Ovary (tissue), 9 donors: ENCODE data around the gene ACP7. TPM values are rescaled to one million over a fixed set of nuclear protein-coding genes. Genes with fewer than 3 reads are reported as not detected.

Experiments
- DNase-seq, 5 donors: peaks; one replicate each; pipeline ENCODE4 v3.0.0-alpha.2; 2019 to 2020
- H3K27ac ChIP-seq, 2 donors: fragments of 200-600 bp; one replicate each; pipeline versions ENCODE4 v1.5.1 to v1.8.0; 2019 to 2022
- H3K27me3 ChIP-seq: fragments of 200-600 bp; one replicate; pipeline ENCODE4 v1.8.0; 2022
- H3K36me3 ChIP-seq: fragments of 200-600 bp; sonication (generic); one replicate; pipeline ENCODE4 v1.5.1; 2019
- H3K4me1 ChIP-seq: one replicate; pipeline ENCODE4 v1.8.1; 2013; ENCODE audit warnings: mild to moderate bottlenecking, moderate library complexity; ENCODE audit not compliant: insufficient read depth
- H3K4me3 ChIP-seq: fragments of 200-600 bp; sonication (generic); one replicate; pipeline ENCODE4 v1.5.1; 2017
- H3K9me3 ChIP-seq, 2 donors: fragments of 200-600 bp in 1 of 2; sonication (generic) in 1 of 2; one replicate each; pipeline versions ENCODE4 v1.5.1 to v1.8.1; 2013 to 2019; ENCODE audit warnings: mild to moderate bottlenecking in 1 of 2, moderate library complexity in 1 of 2
- CTCF ChIP-seq, 3 donors: fragments of 450-650 bp in 2 of 3; fragments of 200-600 bp in 1 of 3; IDR thresholded peaks; one replicate each; pipeline versions ENCODE4 v1.5.1 to v1.8.0; 2016 to 2022; ENCODE audit warnings: antibody characterized with exemption in 3 of 3, mild to moderate bottlenecking in 1 of 3
- EP300 ChIP-seq: sonication (generic); formaldehyde crosslinking; IDR thresholded peaks from one replicate; pipeline ENCODE4 v1.6.1; 2017; ENCODE audit warnings: antibody characterized with exemption
- POLR2A ChIP-seq: fragments of 450-650 bp; IDR thresholded peaks from one replicate; pipeline ENCODE4 v1.6.1; 2017; ENCODE audit warnings: antibody characterized with exemption, mild to moderate bottlenecking, moderate library complexity
- WGBS, 3 donors: extraction: QIAGEN DNeasy Blood & Tissue Kit in 1 of 3; methylation state at CpG; one replicate each; pipeline versions ENCODE4 v1.1.5 to v1.1.7; 2013 to 2017; 5-methylcytosine and 5-hydroxymethylcytosine counted together
- intact Hi-C, 4 donors: fragments of 100-400 bp; cut with DNase I; formaldehyde crosslinking; loops; one replicate each; pipeline versions ENCODE4 v1.11.0 to v1.15.1; 2022 to 2023
- polyA plus RNA-seq, 2 donors: library from polyadenylated mRNA; stranded (reverse); fragments of 200-250 nt in 1 of 2; fragments of 350-450 nt in 1 of 2; fragmentation: Illumina TruSeq in 1 of 2; extraction: RNeasy Lipid Tissue Mini Kit (QIAGEN cat#74804) in 1 of 2; gene quantifications; one replicate each; pipeline ENCODE4 v1.2.3, GENCODE V29; 2013 to 2014
- total RNA-seq, 7 donors: library from RNA; depleted of rRNA in 2 of 7; stranded (reverse); fragments of >200 nt in 2 of 7; fragmentation: NEBNext Ultra II Directional in 3 of 7; extraction: Animal tissue kit (Norgen Biotek cat#: 25700) in 3 of 7; gene quantifications; one replicate each; pipeline versions ENCODE4 v1.1.0 to v1.2.4, GENCODE V29; 2016 to 2023
- donor health status: DM: no; HTN: no; CAD: no; lungs with moderate emphysema.
- donor health status: DM: no; HTN: no; CAD: no.
- donor health status: Bipolar disorder and iron deficiency.
- donor health status: DM: yes; HTN: yes; CAD: no.
- donor health status: DM: no; HTN: no; CAD: no.
- donor health status: DM: yes; HTN: yes; CAD: no.

The ACP7 gene
- total and polyA plus RNA-seq, 9 donors: not detected

GRCh38 chr19:39119830-39120229, 35.7 kb downstream of the ACP7 start:
- intact Hi-C loops: loop anchor here in 3 of 4 donors (5.0 to 10.0 kb wide), 3 partner anchors 67 to 415 kb away; partner anchors contain the start of gene EID2B (in 1 of the 3)
- no peak overlapping the region for H3K27ac ChIP-seq
- no peak for DNase-seq
- H3K4me1 ChIP-seq: no peaks in the 10 kb centered on the region
- no peaks in the 10 kb centered on the region for H3K36me3 ChIP-seq
- no peaks in the 10 kb centered on the region for H3K27me3 ChIP-seq
- no peaks in the 10 kb centered on the region for H3K9me3 ChIP-seq
- TF ChIP-seq CTCF (IDR thresholded peaks at IDR 0.05) (no peak), EP300 (no peak), POLR2A (no peak)
- 44 to 59% (median 53%) methylated on average over 1 of the region's 1 CpG for WGBS, 3 donors
- H3K4me3 ChIP-seq: no peak overlapping the region

- 75 to 77% (median 77%) methylated on average over 18 of the region's 18 CpGs for WGBS, 3 donors
- no peak for DNase-seq
- no peak overlapping the region for H3K4me3 ChIP-seq
- H3K9me3 ChIP-seq: no peaks in the 10 kb centered on the region
- no peak for TF ChIP-seq CTCF (IDR thresholded peaks at IDR 0.05)
- H3K27me3 ChIP-seq: no peaks in the 10 kb centered on the region
- no peaks in the 10 kb centered on the region for H3K36me3 ChIP-seq
- peaks cover 2% of the 10 kb centered on the region for H3K4me1 ChIP-seq
- intact Hi-C loops: loop anchor here in 2 of 4 donors (2.0 to 5.0 kb wide), 3 partner anchors 64 to 206 kb away; no protein-coding TSS in a partner anchor
- no peak overlapping the region for H3K27ac ChIP-seq
Measured at GRCh38 chr19:39122934-39123731, 39.0 kb downstream of the ACP7 start.

- Histone ChIP-seq H3K27ac (no peak overlapping the region), H3K27me3 (no peaks in the 10 kb centered on the region)
Measured at GRCh38 chr19:39124136-39124764, 40.1 kb downstream of the ACP7 start.

GRCh38 chr19:39125199-39125553, 41.0 kb downstream of the ACP7 start:
- H3K27me3 ChIP-seq: no peaks in the 10 kb centered on the region
- H3K36me3 ChIP-seq: no peaks in the 10 kb centered on the region
- no peaks in the 10 kb centered on the region for H3K9me3 ChIP-seq
- H3K4me1 ChIP-seq: peaks cover 5% of the 10 kb centered on the region
- no peak for TF ChIP-seq CTCF (IDR thresholded peaks at IDR 0.05)
- TF ChIP-seq POLR2A: no peak
- TF ChIP-seq EP300: peak; percentile 23
- H3K4me3 ChIP-seq: peak overlapping the region; percentile 86
- peak overlapping the region in 1 of 2 donors; percentile 56 for H3K27ac ChIP-seq
- no peak for DNase-seq
- 30 to 32% (median 32%) methylated on average over 7 of the region's 7 CpGs for WGBS, 3 donors
- intact Hi-C loops: loop anchor here in 1 of 4 donors (5.0 kb wide), 1 partner anchor 217 kb away; the partner anchor contains the start of gene SAMD4B

More at GRCh38 chr19:39124136-39124764, 40.1 kb downstream of the ACP7 start:
- Histone ChIP-seq H3K4me1 (peaks cover 3% of the 10 kb centered on the region), H3K4me3 (no peak overlapping the region), H3K9me3 (no peaks in the 10 kb centered on the region), H3K36me3 (no peaks in the 10 kb centered on the region)
- TF ChIP-seq CTCF (IDR thresholded peaks at IDR 0.05) (no peak), EP300 (no peak), POLR2A (no peak)
- WGBS, 3 donors: 68 to 75% (median 73%) methylated on average over 7 of the region's 7 CpGs
- intact Hi-C loops: loop anchor here in 2 of 4 donors (5.0 kb wide), 2 partner anchors 63 to 203 kb away; no protein-coding TSS in a partner anchor
- DNase-seq: no peak
